Inferior parietal cortex (tissue), 1 donor: ENCODE measurements around the gene GMEB2.
"Not testable (repeated sequence)": the region's sequence is repeated elsewhere in the genome, so short reads cannot be mapped to it uniquely, and the experiment has no call there.

Experiments
- DNase-seq: peaks from one replicate; pipeline ENCODE4 v3.0.0-alpha.2; 2016; ENCODE audit errors: extremely low spot score

GMEB2 gene

GRCh38 chr20:63657260-63657936, 30.5 kb upstream of the GMEB2 start:
- no peak for DNase-seq

- no peak for DNase-seq
Measured at GRCh38 chr20:63656451-63656850, 29.6 kb upstream of the GMEB2 start.

- DNase-seq = no peak
Measured at GRCh38 chr20:63655249-63655648, 28.3 kb upstream of the GMEB2 start.

DNA sequence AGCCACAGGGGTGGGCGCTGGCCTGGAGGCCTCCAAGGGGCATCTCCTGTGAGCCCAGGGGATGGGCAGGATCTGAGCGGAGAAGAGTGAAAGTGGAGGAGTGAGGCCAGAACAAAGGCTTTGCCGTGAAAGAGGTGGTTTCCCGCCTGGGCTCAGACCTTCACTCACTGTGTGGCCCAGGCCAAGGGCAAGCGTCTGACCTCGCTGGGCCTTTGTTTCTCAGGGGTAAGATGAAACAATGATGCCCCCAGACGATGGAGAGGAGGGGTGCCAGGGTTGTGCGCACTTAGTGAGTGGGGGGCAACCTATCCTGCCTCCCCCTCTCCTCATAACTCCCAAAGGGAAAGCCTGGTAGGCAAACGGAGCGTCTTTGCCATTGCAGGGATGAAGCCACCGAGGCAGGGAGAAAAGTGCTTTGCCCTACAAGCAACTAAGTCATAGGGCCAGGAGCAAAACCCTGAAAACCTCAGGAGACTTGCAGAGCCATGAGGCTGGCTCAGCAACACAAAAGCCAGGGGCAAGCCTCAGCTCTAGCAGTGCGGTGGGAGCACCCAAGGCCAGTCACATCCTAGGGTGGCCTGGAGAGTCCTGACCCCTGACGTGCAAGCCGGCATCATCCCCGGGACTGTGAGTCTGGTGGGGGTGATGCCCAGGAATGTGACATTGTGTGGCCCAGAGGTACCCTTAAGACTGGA, 27.2 kb upstream of the GMEB2 start:
- DNase-seq = no peak

DNA sequence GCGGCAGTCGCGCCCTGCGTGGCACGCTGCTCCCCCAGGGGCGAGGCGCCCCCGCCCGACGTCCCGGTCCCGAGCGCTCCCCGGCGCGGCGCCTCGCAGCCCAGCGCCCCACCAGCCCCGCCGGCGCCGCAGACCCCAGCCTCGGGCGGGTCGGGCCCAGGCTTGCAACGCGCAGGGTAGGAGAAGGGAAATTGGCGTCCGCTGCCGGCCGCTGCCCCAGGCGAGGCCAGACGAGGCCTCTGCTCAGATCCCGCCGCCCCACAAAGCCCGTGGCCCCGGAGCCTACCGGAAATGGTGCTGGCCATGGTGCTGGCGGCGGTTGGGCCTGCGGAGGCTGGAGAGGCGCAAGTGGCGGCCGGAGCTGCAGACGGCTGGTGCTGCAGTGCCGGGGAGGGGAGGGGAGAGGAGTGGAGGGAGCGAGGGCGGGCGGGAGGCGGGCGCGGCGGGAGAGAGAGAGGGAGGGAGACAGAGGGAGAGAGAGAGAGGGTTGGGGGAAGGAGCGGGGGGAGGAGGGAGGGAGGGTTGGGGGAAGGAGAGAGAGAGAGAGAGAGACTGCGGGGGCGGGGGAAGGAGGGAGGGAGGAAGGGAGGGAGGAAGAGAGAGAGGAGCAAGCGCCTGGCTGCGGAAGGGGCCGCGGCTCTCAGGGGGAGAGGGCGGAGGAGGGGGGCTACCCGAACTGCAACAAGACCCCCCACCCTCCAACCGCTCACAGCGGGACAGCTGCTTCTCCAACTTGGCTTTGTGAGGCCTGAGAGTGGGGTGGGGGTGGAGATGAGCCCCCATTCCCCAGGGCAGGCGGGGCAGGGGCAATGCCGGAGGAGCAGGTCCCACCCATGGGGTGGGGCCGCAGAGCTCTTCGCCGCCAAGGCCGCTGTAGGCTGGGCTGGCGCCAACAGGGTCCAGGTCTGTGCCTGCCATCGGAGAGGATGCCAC, 26.4 kb upstream of the GMEB2 start, which contains the start of gene STMN3:
STMN3 (minus strand) TSS at position 384 of the 933 bp plus-strand sequence; CDS start at position 305, 79 bp downstream.
- peak; percentile 61 for DNase-seq

- DNase-seq = no peak
Measured at GRCh38 chr20:63652192-63652980, 25.5 kb upstream of the GMEB2 start.

GRCh38 chr20:63651942-63652191, 25.0 kb upstream of the GMEB2 start:
- no peak for DNase-seq

GRCh38 chr20:63650486-63650885, 23.6 kb upstream of the GMEB2 start:
- not testable (repeated sequence) for DNase-seq

DNA sequence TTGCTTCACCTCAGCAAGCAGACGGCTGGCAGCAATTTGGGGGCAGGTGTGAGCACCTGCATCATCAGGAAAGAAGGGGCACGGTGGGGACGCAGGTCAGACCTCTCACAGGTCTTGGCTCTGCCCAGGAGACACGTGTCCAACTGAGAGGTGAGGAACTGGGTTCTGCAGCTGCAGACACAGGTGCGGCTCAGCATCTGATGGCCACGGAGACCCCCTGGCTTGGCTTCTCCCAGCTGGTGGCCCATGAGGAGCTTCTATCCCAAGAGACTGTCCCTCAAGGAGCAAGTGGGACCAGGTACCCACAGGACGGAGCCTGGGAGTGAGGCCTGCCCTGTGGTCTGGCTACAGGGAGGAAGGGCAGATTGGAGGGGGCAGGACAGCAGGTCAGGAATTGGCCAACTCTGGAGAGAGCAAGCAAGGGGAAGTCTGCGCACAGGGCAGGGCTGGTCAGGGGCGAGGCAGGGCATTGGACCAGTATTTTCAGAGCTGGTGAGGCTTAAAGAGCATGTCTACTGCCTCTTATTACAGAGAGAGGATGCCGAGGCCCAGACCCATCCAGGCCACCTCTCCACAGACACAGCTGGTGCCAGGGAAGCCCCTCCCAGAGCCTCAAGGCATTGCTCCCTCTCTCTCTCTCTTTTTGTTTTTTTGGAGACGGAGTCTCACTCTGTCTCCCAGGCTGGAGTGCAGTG, 22.1 kb upstream of the GMEB2 start:
- DNase-seq = no peak

DNA sequence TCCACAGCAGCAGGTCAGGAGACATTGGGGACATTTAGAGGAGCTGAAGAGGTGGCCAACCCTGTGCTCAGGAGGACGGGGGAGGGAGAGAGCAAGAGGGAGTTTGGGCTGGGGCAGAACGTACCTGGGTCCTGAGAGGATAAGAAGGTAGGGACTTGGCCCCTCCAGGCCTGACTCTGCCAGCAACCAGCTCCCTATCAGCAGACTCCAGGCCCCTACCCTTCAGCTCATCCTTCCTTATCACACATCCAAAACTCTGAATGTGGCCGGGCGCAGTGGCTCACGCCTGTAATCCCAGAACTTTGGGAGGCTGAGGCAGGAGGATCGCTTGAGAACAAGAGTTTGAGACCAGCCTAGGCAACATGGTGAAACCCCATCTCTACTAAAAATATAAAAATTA, 21.3 kb upstream of the GMEB2 start:
- DNase-seq = no peak

DNA sequence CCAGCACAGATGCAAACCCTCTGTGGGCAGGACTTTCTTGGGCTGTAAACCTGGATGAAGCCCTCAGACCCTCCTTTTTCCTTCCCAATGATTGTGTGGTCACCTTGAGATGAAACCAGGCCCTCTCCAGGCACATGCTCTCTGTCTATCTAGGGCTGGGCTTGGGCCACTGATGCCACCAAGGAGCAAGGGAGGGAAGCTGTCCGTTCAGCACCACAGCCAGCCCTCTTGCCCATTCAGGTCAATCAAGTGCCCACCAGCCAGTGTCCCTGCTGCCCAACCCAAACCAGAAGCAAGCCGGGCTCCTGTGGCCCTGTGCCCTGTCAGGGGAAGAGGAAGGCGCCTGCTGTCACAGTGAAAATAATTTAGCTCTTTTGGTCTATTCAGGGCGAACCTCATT, 18.3 kb upstream of the GMEB2 start:
- DNase-seq = no peak

DNA sequence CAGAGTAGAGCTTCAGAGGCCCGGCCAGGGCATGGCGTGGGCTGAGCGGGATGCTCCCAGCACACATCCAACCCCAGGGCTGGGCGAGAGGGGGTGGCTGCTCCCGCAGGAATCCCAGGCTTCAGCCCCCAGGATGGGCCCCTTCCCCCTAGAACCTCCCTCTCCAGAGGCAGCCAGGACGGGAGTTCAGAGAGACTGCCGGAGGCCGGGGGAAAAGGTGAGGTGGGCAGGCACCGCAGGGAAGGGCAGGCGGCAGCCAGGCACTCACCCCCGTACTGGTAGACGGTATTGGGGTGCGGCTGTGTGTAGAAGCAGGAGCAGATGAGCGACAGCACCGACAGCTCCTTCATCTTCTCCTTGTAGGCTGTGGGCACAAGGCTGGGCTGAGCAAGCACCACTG, 17.0 kb upstream of the GMEB2 start:
- DNase-seq = no peak

DNA sequence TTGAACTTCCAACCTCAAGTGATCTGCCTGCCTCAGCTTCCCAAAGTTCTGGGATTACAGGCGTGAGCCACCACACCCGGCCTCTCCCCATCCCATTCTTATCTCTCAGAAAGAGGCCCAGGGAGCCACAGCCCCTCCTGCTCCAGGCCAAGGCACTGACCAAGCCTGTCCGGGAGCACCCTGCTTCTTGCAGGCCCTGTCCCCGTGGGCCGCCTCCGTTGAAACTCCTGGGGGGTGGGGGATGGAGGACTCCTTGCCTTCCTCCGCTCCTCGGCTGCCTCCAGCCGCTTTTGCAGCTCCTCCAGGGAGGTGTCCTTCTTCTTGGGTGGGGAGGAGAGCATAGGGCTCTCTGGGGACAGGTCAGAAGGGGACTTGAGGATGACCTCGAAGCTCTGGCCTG, 16.6 kb upstream of the GMEB2 start:
- DNase-seq = no peak

DNA sequence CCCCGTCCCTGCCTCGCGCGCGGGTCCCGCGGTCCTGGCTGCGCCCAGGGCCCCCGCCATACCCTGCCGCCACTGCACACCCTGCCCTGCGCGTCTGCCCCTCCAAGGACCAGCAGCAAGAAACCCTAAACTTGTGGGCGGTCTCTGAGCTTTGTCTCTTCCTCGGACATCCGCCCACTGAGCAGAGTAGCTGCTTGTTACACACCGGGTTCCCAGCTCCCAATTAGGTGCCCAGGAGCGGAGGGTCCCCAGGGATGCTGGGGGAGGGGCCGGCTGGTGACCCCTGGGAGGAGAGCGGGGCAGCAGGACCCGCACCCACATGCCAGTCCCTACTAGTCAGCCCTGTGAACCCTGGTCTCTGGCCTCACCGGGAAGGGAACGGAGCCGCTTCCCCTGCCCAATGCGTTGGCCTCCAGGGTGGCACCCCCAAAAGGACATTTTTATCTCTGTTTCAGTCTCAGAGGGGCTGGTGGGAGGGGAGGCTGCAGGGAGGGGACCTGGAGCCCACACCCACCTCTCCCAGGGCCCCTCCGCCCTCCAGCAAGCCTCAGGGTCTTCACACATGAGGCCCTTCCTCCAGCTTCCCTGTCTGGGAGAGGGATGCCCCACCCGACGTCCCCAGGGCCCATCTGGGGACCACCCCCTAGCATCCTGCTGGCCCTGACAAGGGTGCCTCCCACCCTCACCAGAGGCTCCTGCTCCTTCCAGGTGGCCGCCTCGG, 15.8 kb upstream of the GMEB2 start:
- DNase-seq = no peak

- peak; percentile 47 for DNase-seq
Measured at GRCh38 chr20:63641792-63642523, 15.1 kb upstream of the GMEB2 start.

DNA sequence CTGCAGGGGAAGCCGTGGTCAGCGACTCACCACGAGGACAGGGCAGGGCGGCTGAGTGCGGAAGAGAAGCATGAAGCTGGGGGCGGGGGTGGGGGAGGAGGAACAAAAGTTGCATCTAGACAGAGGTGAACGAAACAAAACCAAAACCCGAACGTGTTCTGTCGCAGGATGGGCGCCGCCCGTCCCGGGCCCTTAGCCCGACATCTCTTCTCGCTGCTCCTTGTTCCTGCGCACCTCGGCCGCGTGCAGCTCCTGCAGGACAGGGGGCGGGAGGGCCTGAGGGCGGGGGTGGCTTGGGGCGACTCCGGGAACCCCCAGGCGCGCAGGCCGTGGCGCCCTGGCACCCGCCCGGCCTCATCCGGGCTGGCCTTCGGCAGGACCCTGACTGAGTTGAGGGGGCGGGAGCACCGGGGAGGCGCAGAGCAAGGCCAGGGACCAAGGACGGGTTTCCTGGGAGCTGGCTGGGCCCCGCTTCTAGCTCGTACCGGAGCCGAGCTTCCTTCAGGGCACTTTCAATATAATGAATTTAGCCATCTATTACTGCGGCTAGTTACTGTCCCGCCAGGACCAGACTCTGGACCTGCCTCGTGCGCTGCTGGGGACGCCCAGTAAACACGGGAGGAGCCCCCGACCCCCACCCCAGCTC, 14.4 kb upstream of the GMEB2 start:
- no peak for DNase-seq

DNA sequence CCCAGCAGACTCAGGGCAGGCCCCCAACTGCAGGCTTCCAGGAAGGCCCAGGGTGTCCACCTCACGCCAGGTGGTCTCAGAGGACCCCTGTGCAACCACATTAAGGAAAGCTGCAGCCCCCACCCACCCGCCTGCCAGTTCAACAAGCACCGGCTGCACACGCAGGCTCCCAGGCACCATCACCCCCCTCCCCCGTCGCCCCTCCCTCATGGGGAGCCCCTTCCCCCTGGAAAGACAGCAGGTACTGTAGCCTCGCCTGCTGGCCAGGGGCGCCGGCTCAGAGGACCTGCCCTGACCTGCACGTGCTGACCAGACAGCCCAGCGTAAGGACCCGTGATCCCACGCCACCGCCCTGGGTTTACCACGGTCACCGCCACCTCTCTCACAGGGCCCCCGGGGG, 13.8 kb upstream of the GMEB2 start:
- not testable (repeated sequence) for DNase-seq

GRCh38 chr20:63640086-63640485, 13.2 kb upstream of the GMEB2 start:
- no peak for DNase-seq
